Left hindlimb (tissue), 1 donor: ENCODE data around the gene FLT4.

ENCODE experiments used
- DNase-seq: peaks from one replicate; pipeline ENCODE4 v3.0.0-alpha.2; 2018

FLT4 gene

DNA sequence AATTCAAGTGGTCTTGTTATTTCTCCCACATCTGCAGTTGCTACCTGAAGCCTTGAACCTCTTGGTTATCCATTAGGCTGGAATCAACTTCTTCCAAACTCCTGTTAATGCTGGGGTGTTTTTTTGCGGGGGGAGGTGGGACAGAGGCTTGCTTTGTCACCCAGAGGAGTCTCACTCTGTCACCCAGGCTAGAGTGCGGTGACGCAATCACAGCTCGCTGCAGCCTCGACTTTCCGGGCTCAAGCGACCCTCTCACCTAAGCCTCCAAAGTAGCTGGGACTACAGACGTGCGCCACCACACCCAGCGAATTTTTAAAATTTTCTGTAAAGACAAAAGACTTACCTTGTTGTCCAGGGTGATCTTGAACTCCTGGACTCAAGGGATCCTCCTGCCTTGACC, 62.5 kb downstream of the FLT4 start:
- DNase-seq: no peak

DNA sequence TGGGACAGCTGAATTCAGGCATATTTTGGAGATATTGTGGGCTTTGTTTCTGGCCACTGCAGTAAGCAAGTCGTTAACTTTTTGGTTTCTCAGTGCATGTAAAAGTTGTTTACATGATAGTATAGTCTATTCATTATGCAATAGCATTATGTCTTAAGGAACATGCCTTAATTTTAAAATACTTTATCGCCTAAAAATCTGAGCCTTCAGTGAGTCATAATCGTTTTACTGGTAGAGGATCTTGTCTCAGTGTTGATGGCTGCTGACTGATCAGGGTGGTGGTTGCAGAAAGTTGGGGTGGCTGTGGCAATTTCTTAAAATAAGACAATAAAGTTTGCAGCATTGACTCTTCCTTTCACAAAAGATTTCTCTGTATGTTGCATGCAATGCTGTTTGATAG, 63.2 kb downstream of the FLT4 start:
- DNase-seq: no peak

DNA sequence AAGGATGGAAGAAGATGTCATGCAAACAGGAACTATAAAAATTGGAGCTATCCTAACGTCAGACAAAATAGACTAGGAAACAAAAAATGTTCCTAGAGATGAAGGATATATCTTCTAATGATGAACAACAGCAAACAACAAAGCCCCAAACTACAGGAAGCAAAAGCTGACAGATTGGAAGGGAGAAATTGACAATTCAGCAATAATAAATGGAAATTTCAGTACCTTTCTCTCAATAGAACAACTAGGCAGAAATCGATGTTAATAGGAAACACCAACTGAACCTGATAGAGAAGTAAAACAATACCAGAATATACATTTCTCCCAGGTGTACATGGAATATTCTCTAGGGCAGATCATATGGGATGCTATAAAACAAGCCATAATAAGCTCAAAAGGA, 65.7 kb downstream of the FLT4 start:
- no peak for DNase-seq

DNA sequence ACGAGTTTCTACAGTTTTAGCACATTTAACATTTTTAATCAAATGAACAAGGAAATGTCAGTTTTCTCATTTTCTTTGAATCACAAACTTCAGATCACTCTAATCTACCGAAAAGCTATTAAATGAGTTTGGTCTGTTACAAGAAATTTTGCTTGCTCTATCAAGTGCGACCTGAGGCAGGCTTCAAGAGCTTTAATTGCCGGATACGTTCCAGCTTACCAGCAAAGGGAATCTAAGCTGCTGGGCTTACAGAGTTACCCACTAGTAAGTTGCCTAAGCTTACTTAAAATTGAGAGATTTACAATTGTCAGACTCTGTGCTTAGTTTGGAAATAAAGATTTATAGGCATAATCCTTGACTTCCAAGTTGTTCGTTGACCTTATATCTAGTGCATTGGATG, 68.7 kb downstream of the FLT4 start:
- DNase-seq: no peak

DNA sequence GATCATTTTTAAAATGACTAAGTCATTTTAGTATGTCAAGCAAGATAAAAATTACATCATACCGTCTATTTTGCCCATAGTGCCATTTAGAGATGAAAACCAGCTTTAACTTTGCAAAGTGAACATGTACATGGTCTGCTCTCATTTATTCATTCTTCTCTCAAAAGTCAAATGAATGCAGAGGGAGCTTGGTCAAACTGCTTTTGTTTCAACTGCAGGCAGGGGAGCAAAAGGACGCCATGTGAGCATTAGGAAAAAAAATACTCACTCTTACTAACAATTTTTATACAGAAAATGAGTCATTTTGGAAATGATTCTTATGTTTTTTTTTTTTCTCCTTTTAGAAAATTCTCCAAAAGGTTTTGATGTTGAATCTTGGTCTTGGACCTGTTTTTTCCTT, 73.8 kb downstream of the FLT4 start:
- no peak for DNase-seq

DNA sequence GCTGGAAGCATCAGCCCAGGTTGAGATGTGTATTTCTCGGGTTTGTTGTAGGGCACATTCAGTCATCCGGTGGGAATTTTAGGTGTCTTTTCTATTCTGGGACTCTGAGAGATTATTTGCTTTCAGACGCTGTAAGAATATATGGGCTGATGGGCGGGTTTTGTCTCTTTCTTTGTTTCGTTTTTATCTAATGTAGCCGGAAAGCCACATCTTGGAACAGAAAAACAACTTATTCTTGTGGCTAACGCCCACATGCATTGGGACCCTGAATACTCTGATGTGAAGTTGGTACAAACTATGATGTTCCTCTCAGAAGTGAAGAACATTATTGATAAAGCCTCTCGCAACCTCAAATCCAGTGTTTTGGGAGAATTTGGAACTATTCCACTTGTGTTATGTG, 80.5 kb downstream of the FLT4 start:
- DNase-seq: no peak

DNA sequence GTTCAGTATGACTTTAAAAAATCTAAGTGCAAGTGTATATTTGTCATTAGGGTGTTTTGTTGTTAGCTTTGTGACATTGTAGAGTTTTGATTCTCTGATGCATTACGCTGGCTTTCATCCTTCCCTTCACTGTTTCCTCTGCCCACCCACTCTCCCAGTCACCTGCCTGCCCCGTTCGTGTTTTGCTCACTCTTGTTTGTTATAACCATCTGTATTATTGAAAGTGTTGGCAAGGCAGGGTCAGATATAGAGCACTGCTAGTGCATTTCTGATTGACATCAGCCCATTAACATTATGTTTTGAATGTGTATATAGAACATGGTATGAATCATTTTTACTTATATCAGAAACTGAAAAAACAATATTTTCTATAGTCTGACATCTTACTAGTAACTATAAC, 85.4 kb downstream of the FLT4 start:
- no peak for DNase-seq

DNA sequence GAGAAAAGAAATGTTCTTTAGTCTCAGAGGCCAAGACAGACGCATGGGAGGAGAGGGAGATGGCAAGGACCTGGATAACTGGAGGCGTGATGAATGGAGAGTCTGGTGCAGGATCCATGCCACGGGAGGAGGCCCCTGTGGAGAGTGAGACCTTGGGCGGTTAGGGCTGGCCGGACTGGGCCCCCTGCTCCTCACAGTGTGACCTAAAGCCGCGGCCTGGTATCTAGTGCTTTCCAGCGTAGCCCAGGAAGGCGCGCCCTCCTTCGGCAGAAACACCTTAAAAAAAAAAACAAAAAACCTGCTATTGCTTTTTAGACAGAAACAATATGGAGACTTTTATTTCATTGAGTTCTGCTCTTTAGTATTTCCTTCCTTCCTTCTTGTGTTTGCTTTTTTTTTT, 91.2 kb downstream of the FLT4 start:
- no peak for DNase-seq

DNA sequence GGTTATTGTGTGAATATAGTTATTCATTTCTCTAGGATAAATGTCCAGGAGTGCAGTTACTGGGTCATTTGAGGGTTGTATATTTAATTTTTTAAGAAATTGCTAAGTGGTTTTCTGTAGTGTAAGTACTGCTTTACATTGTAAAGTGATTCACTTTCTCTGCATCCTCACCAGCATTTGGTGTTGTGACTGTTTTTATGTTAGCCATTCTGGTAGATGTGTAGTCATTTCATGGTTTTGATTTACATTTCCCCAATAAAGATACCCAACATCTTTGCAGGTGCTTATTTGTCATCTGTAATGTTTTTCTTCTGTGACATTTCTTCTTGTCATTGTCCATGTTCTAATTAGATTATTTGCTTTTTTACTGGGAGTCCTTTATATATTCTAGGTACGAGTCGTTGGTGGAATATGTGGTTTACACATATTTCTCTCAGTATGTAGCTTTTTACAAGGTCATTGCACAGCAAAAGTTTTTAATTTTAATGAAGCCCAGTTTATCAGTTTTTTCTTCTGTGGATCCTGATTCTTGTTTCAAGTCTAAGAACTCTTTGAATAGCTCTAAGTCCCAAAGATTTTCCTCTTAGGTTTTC, 92.1 kb downstream of the FLT4 start:
- DNase-seq: no peak

DNA sequence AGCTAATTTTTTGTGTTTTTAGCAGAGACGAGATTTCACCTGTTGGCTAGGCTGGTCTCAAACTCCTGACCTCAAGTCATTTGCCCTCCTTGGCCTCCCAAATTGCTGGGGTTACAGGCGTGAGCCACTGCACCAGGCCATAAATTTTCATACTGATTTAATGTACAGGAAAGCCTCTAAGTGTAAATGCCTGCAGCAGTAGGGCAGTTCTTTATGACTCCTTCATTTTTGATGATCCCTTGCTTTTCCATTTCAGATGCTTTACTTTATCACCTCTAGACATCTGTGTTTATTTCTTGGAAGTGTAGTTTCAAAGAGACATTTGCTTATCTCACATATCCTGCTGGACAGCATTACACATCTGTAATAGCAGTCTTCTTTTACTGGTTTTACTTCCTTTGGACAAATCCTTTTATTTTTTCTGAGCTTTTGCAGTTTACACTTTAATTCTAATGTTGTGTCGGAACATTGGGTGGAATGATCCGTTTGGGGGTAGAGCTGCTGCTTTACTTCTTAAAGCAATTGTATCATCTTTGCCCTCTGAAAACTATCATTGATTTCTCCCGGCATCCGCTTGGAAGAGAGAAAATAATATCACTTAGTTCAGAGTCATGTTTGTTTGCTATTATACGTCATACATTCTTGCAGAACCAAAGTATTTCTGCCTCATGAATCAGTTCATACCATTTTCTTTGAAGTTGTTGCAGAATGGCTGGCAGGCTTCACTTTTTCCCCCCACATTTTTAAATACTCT, 94.1 kb downstream of the FLT4 start:
- DNase-seq: no peak

DNA sequence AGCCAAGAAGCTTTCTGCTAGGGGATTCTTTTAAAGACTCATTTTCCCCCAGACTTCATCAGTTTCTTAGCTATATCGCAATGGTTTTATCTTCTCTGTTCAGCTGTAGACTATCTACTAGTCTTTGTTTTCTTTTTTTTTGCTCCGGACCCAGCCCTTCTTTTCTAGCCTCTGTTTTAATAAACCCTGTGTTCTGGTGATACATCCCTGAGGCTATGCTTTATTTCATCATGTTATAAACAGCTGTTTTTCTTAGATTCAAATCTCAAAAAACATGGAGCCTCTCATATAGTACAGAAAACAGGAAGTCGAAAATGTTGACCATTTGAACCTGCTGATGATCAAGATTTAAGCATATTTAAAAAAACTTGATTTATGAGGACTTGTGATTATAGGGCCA, 95.9 kb downstream of the FLT4 start:
- no peak for DNase-seq
